Neuronal stem cell (in vitro differentiated cells): ENCODE results near the gene FBLN1.
A peak's percentile ranks its signal among the peaks of the same experiment; 100 is the strongest.
"Not testable (repeated sequence)": the region's sequence is repeated elsewhere in the genome, so short reads cannot be mapped to it uniquely, and the experiment has no call there.

Experiments used
- DNase-seq: peaks from one replicate; pipeline ENCODE4 v3.0.0-alpha.2; 2013; ENCODE audit warnings: low spot score
- H2AFZ ChIP-seq: one replicate; pipeline ENCODE4 v1.6.1; 2013; ENCODE audit warnings: mild to moderate bottlenecking, low read length, inconsistent platforms
- H2AK5ac ChIP-seq: 2 replicates; pipeline ENCODE4 v1.6.1; 2013; ENCODE audit warnings: low read depth, mild to moderate bottlenecking, inconsistent platforms, low read length, moderate library complexity, mixed read lengths
- H2BK120ac ChIP-seq: 2 replicates; pipeline ENCODE4 v1.6.1; 2013; ENCODE audit warnings: low read depth, mild to moderate bottlenecking, inconsistent platforms, low read length, moderate library complexity, mixed read lengths
- H2BK12ac ChIP-seq: one replicate; pipeline ENCODE4 v1.6.1; 2013; ENCODE audit warnings: low read length, inconsistent platforms
- H2BK15ac ChIP-seq: 2 replicates; pipeline ENCODE4 v1.6.1; 2013; ENCODE audit warnings: mild to moderate bottlenecking, low read length, inconsistent platforms, mixed read lengths
- H2BK5ac ChIP-seq: one replicate; pipeline ENCODE4 v1.6.1; 2013; ENCODE audit warnings: inconsistent platforms, mild to moderate bottlenecking, low read length, moderate library complexity
- H3K14ac ChIP-seq: one replicate; pipeline ENCODE4 v1.6.1; 2013; ENCODE audit warnings: low read length, inconsistent platforms
- H3K18ac ChIP-seq: 2 replicates; pipeline ENCODE4 v1.6.1; 2013; ENCODE audit warnings: low read length, inconsistent platforms
- H3K23ac ChIP-seq: 2 replicates; pipeline ENCODE4 v1.6.1; 2013; ENCODE audit warnings: low read depth, mild to moderate bottlenecking, mixed read lengths, low read length, inconsistent platforms; ENCODE audit not compliant: poor library complexity
- H3K27ac ChIP-seq: replicated peaks from 3 replicates; pipeline ENCODE4 v1.5.1; 2013; ENCODE audit warnings: low read length, inconsistent platforms
- H3K27me3 ChIP-seq, 3 experiments: 2 replicates each; pipeline ENCODE4 v1.6.1; 2013; ENCODE audit warnings: low read length in 3 of 3, mild to moderate bottlenecking in 2 of 3, inconsistent platforms in 1 of 3, low read depth in 1 of 3, mixed read lengths in 1 of 3, moderate library complexity in 1 of 3; ENCODE audit not compliant: control insufficient read depth in 3 of 3, insufficient read depth in 3 of 3
- H3K36me3 ChIP-seq, 2 donors: replicated peaks in 1 of 2; 2 replicates each; pipeline ENCODE4 v1.6.1; 2013; ENCODE audit warnings: low read length in 2 of 2; ENCODE audit not compliant: control insufficient read depth in 2 of 2, insufficient read depth in 2 of 2
- H3K4ac ChIP-seq: 2 replicates; pipeline ENCODE4 v1.6.1; 2013; ENCODE audit warnings: inconsistent platforms, mild to moderate bottlenecking, low read length, moderate library complexity
- H3K4me1 ChIP-seq, 2 donors: 1 replicate in 1 of 2; 2 replicates in 1 of 2; pipeline ENCODE4 v1.6.1; 2013; ENCODE audit warnings: low read length in 2 of 2, low read depth in 1 of 2; ENCODE audit not compliant: control insufficient read depth in 2 of 2, insufficient read depth in 1 of 2
- H3K4me2 ChIP-seq: one replicate; pipeline ENCODE4 v1.6.1; 2013; ENCODE audit warnings: mild to moderate bottlenecking, low read length, inconsistent platforms; ENCODE audit not compliant: insufficient read depth, poor library complexity, severe bottlenecking
- H3K4me3 ChIP-seq, 2 donors: 2 replicates each; pipeline ENCODE4 v1.5.1; 2013; ENCODE audit warnings: low read length in 2 of 2, mild to moderate bottlenecking in 2 of 2, inconsistent platforms in 1 of 2, moderate library complexity in 1 of 2
- H3K79me1 ChIP-seq: one replicate; pipeline ENCODE4 v1.6.1; 2013; ENCODE audit warnings: low read depth, mild to moderate bottlenecking, inconsistent platforms, low read length, moderate library complexity
- H3K9ac ChIP-seq: one replicate; pipeline ENCODE4 v1.6.1; 2013; ENCODE audit warnings: mild to moderate bottlenecking, low read depth, low read length, inconsistent platforms; ENCODE audit not compliant: poor library complexity
- H3K9me3 ChIP-seq, 2 donors: replicated peaks in 1 of 2; 2 replicates each; pipeline versions ENCODE3 to v1.6.1; 2013; ENCODE audit warnings: low read length in 2 of 2, mild to moderate bottlenecking in 2 of 2, inconsistent platforms in 1 of 2, low read depth in 1 of 2, mixed read lengths in 1 of 2, moderate library complexity in 1 of 2; ENCODE audit not compliant: control insufficient read depth in 2 of 2, insufficient read depth in 1 of 2
- H4K8ac ChIP-seq: one replicate; pipeline ENCODE4 v1.6.1; 2013; ENCODE audit warnings: low read depth, mild to moderate bottlenecking, inconsistent platforms, low read length, moderate library complexity
- H4K91ac ChIP-seq: one replicate; pipeline ENCODE4 v1.6.1; 2013; ENCODE audit warnings: low read length, low read depth, mild to moderate bottlenecking, inconsistent platforms; ENCODE audit not compliant: poor library complexity
- WGBS, 2 donors: extraction: QIAGEN DNeasy Blood & Tissue Kit; methylation state at CpG; one replicate each; pipeline ENCODE4 v1.1.7; 2013; ENCODE audit warnings: missing lambda C conversion rate in 2 of 2, mixed read lengths in 1 of 2; ENCODE audit not compliant: insufficient read length in 2 of 2, insufficient replicate concordance in 1 of 2; ENCODE audit errors: extremely low coverage in 2 of 2; 5-methylcytosine and 5-hydroxymethylcytosine counted together

FBLN1 gene

GRCh38 chr22:45587638-45588505 lies 85.2 kb downstream of the FBLN1 start:
- H3K36me3 ChIP-seq: peaks cover 0 to 7% of the 10 kb centered on the region in 2 donors
- H3K23ac ChIP-seq: peak overlapping the region; percentile 48
- no peak overlapping the region for H3K14ac ChIP-seq
- H2BK15ac ChIP-seq: no peak overlapping the region
- H3K18ac ChIP-seq: peak overlapping the region; percentile 37
- H3K79me1 ChIP-seq: peaks cover 2% of the 10 kb centered on the region
- no peaks in the 10 kb centered on the region for H3K9me3 ChIP-seq
- no peak overlapping the region for H3K4me3 ChIP-seq
- H3K9ac ChIP-seq: no peak overlapping the region
- peak overlapping the region; percentile 31 for H2AK5ac ChIP-seq
- H2BK120ac ChIP-seq: no peak overlapping the region
- no peak overlapping the region for H2BK12ac ChIP-seq
- H2BK5ac ChIP-seq: no peak overlapping the region
- no peak overlapping the region for H4K91ac ChIP-seq
- H2AFZ ChIP-seq: peak overlapping the region; percentile 48
- WGBS, 2 donors: no CpG with 5 or more reads among the region's 17 CpGs
- no peak overlapping the region for H3K4me2 ChIP-seq
- H3K4me1 ChIP-seq: peaks cover 9 to 11% of the 10 kb centered on the region in 2 donors
- H4K8ac ChIP-seq: no peak overlapping the region
- H3K4ac ChIP-seq: no peak overlapping the region
- no peak for DNase-seq
- no peaks in the 10 kb centered on the region for H3K27me3 ChIP-seq
- H3K27ac ChIP-seq: no peak overlapping the region

GRCh38 chr22:45589556-45589955 lies 86.9 kb downstream of the FBLN1 start:
- Histone ChIP-seq H2BK5ac (no peak overlapping the region), H3K27me3 (no peaks in the 10 kb centered on the region), H3K4me3 (no peak overlapping the region), H3K79me1 (peaks cover 2% of the 10 kb centered on the region), H2AFZ (no peak overlapping the region), H3K9me3 (no peaks in the 10 kb centered on the region), H2BK120ac (no peak overlapping the region), H3K14ac (no peak overlapping the region), H3K27ac (no peak overlapping the region), H2BK12ac (no peak overlapping the region), H2AK5ac (peak overlapping the region; percentile 58), H4K91ac (no peak overlapping the region), H3K4me1 (peaks cover 9 to 11% of the 10 kb centered on the region in 2 donors), H3K18ac (no peak overlapping the region), H3K4ac (no peak overlapping the region), H3K23ac (no peak overlapping the region), H4K8ac (no peak overlapping the region), H3K4me2 (no peak overlapping the region), H3K9ac (no peak overlapping the region), H3K36me3 (peaks cover 0 to 9% of the 10 kb centered on the region in 2 donors), H2BK15ac (no peak overlapping the region)
- DNase-seq: no peak
- no CpG with 5 or more reads among the region's 8 CpGs for WGBS, 2 donors

- H3K9ac ChIP-seq: no peak overlapping the region
- no peak overlapping the region for H2BK12ac ChIP-seq
- H3K36me3 ChIP-seq: peaks cover 0 to 7% of the 10 kb centered on the region in 2 donors
- H3K4ac ChIP-seq: no peak overlapping the region
- H3K14ac ChIP-seq: peak overlapping the region; percentile 49
- no peak for DNase-seq
- H3K4me1 ChIP-seq: peaks cover 9 to 11% of the 10 kb centered on the region in 2 donors
- no peak overlapping the region for H2BK15ac ChIP-seq
- H3K27ac ChIP-seq: no peak overlapping the region
- H2BK120ac ChIP-seq: no peak overlapping the region
- H3K79me1 ChIP-seq: no peaks in the 10 kb centered on the region
- no peak overlapping the region for H3K23ac ChIP-seq
- no peak overlapping the region for H4K91ac ChIP-seq
- WGBS, 2 donors: no CpG with 5 or more reads among the region's 13 CpGs
- H3K4me3 ChIP-seq: no peak overlapping the region
- no peaks in the 10 kb centered on the region for H3K27me3 ChIP-seq
- no peak overlapping the region for H3K18ac ChIP-seq
- no peak overlapping the region for H3K4me2 ChIP-seq
- peak overlapping the region; percentile 58 for H2AK5ac ChIP-seq
- no peak overlapping the region for H2AFZ ChIP-seq
- H3K9me3 ChIP-seq: no peaks in the 10 kb centered on the region
- H2BK5ac ChIP-seq: no peak overlapping the region
- no peak overlapping the region for H4K8ac ChIP-seq
Observed at GRCh38 chr22:45590262-45590661, 87.6 kb downstream of the FBLN1 start.

GRCh38 chr22:45591633-45592213 lies 89.0 kb downstream of the FBLN1 start:
- peaks cover 9 to 11% of the 10 kb centered on the region in 2 donors for H3K4me1 ChIP-seq
- H3K4ac ChIP-seq, H4K91ac ChIP-seq, H2BK120ac ChIP-seq, H3K9me3 ChIP-seq, H3K4me2 ChIP-seq, H2BK15ac ChIP-seq, H3K4me3 ChIP-seq, H4K8ac ChIP-seq, H3K18ac ChIP-seq, DNase-seq, H2BK12ac ChIP-seq, H2AFZ ChIP-seq, H2BK5ac ChIP-seq, H3K23ac ChIP-seq, H3K27me3 ChIP-seq, H3K79me1 ChIP-seq, H3K14ac ChIP-seq, H3K9ac ChIP-seq, H3K36me3 ChIP-seq, H3K27ac ChIP-seq, H2AK5ac ChIP-seq: not testable (repeated sequence)
- no CpG with 5 or more reads among the region's 26 CpGs for WGBS, 2 donors
